NB4 (cell line): ENCODE measurements around the gene GAS7.

Experiments
- CTCF ChIP-seq: IDR thresholded peaks from one replicate; pipeline ENCODE4 v1.5.1; 2012; ENCODE audit warnings: low read depth, low read length
- MYC ChIP-seq: IDR thresholded peaks from 2 replicates; pipeline ENCODE4 v1.6.1; 2011; ENCODE audit warnings: low read depth, low read length
- POLR2A ChIP-seq: IDR thresholded peaks from 2 replicates; pipeline ENCODE4 v1.6.1; 2011; ENCODE audit warnings: mild to moderate bottlenecking; ENCODE audit not compliant: insufficient read length; ENCODE audit errors: extremely low read depth

- TF ChIP-seq CTCF (no peak), POLR2A (no peak), MYC (no peak)
Observed at GRCh38 chr17:9936095-9936494, 262.3 kb downstream of the GAS7 start.
